Mucosa of stomach (tissue), 1 donor: ENCODE results near the gene LPAR2.
A peak's percentile ranks its signal among the peaks of the same experiment; 100 is the strongest.

Experiments used
- H3K27me3 ChIP-seq: one replicate; pipeline ENCODE4 v1.7.0; 2013; ENCODE audit warnings: mild to moderate bottlenecking, low read length; ENCODE audit not compliant: control insufficient read depth, insufficient read depth
- H3K36me3 ChIP-seq: one replicate; pipeline ENCODE4 v1.7.0; 2013; ENCODE audit warnings: low read length; ENCODE audit not compliant: control insufficient read depth, insufficient read depth
- H3K4me1 ChIP-seq: one replicate; pipeline ENCODE4 v1.7.0; 2013; ENCODE audit warnings: mild to moderate bottlenecking, low read length; ENCODE audit not compliant: control insufficient read depth, insufficient read depth
- H3K4me3 ChIP-seq: one replicate; pipeline ENCODE4 v1.7.0; 2013; ENCODE audit warnings: low read length
- H3K9ac ChIP-seq: one replicate; pipeline ENCODE4 v1.7.0; 2013; ENCODE audit warnings: mild to moderate bottlenecking, low read length, moderate library complexity
- H3K9me3 ChIP-seq: one replicate; pipeline ENCODE4 v1.7.0; 2013; ENCODE audit warnings: mild to moderate bottlenecking, low read length, moderate library complexity; ENCODE audit not compliant: control insufficient read depth
- donor health status: Pancreatic carcinoma.

The LPAR2 gene

DNA sequence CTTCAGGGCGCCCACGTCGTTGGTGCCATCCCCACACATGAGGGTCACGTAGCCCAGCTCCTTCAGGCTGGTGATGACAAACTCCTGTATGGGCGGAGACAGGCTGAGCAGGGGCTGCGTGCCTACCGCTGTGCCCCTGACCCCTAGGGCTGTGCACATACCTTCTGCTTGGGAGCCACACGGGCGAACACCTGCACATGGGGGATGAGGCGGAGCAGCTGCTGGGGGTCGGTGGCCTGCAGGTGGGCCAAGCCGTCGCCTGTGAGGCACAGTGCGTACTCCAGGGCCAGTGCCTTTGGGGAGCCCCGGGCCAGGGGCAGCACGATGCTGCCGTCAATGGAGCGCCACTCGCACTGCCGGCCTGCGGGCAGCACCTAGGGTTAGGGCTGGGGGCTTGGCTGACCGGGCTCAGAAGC lies 21.6 kb upstream of the LPAR2 start:
- Histone ChIP-seq H3K36me3 (peaks cover 39% of the 10 kb centered on the region), H3K27me3 (no peaks in the 10 kb centered on the region), H3K4me1 (no peaks in the 10 kb centered on the region), H3K9me3 (no peaks in the 10 kb centered on the region), H3K9ac (no peak overlapping the region), H3K4me3 (no peak overlapping the region)

DNA sequence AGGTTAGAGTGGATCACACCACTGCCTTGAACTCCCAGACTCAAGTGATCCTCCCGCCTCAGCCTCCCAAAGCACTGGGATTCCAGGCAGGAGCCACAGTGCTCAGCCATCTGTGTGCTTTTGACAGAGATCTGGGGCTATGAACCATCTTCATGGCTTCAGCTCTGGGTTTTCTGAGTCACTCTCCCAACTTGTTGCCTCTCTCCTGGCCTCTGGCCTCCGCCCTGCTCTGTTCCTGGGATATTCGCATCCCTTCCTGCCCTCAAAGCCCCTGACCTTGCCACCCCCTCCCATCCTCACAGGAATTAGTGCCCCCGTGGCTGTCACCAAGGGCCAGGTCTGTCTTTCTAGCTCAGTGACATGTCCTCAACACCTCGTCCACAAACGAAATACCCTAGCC lies 21.1 kb upstream of the LPAR2 start:
- no peak overlapping the region for H3K9ac ChIP-seq
- H3K4me3 ChIP-seq, result no peak overlapping the region
- H3K27me3 ChIP-seq, result no peaks in the 10 kb centered on the region
- no peaks in the 10 kb centered on the region for H3K4me1 ChIP-seq
- no peaks in the 10 kb centered on the region for H3K9me3 ChIP-seq
- H3K36me3 ChIP-seq, result peaks cover 39% of the 10 kb centered on the region

DNA sequence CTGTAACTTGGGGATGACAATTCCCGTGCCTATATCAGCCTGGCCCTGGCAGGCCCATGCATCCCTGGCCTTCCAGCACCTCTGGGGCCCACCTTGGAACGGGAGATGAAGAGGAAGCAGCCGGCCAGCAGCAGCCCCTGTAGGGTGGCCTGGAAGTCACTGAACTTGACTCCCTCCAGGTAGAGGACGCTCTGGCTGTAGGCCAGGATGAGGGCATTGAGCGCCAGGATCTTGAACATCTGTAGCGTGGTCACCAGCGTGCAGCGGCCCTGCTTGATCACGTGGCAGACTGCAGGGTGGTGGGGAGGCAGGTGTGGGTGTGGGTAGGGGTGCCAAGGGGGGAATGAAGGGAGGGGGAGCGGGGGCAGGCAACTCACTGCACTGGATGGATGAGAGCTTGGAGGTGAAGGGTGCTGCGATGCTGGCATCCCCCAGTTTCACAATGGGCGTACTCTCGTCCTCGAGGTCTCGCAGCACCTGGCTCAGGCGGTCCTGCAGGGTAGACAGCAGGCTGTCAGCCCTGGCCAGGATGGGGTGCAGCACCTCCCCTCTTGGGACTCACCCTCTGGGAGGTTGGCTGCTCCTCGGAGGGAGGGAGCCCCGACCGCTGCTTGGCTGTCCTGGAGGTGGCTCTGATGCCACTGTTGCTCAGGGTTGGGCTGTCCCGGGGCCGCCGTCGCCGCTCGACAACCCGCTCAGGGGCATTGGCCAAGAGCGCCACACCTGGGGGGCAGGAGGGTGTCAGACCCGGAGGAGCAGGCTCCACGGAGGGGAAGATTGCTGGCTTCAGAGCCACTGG lies 19.2 kb upstream of the LPAR2 start:
- Histone ChIP-seq H3K4me1 (peaks cover 6% of the 10 kb centered on the region), H3K36me3 (peaks cover 25% of the 10 kb centered on the region), H3K9ac (no peak overlapping the region), H3K9me3 (no peaks in the 10 kb centered on the region), H3K27me3 (no peaks in the 10 kb centered on the region), H3K4me3 (no peak overlapping the region)

DNA sequence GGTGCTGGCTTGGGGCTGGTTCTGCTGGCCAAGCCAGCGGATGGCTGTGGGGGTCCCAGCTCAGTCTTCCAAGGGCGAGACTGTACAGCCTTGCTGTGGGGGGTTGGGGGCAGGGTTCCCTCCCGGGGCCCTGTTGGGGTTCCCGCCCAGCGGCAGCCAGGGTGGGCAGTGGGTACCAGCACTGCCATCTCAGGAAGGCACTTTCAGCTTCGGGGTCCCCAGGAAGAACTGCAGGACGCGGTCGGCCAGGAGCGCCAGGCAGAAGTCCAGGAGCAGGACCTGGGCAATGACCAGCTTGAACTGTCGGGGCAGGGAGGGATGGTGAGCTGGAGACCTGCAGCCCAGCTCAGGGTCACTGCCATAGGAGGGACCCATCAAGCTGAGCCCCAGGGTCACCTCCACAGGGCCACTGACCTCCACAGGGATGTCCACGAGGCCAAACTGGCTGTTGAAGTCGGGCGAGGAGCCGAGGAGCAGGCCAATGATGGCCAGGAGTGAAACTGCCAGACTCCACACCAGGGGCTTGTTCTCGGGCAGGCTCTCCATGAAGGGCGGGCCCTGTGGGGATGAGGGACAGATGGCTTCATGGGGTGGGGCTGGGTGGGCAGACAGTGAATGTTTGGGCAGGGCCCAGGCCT lies 17.3 kb upstream of the LPAR2 start:
- no peak overlapping the region for H3K9ac ChIP-seq
- H3K4me3 ChIP-seq, result no peak overlapping the region
- H3K4me1 ChIP-seq, result peaks cover 10% of the 10 kb centered on the region
- H3K27me3 ChIP-seq, result no peaks in the 10 kb centered on the region
- H3K36me3 ChIP-seq, result peaks cover 18% of the 10 kb centered on the region
- H3K9me3 ChIP-seq, result no peaks in the 10 kb centered on the region

DNA sequence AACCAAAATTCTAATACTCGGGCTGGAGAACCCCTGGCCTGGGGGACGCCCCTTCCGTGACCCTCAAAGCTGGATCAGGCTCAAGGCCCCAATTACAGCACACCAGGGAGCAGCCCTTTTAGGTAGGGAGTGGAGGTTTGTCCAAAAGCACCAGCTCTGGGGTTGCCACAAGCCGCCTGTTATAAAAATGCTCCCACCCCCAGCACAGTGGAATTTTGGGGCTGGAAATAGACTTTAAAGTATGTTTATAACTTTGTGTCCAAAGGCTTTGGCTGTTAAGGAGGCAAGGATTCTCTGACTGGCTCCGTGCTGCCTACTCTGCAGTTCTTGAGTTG lies 16.0 kb upstream of the LPAR2 start:
- H3K4me1 ChIP-seq, result peaks cover 10% of the 10 kb centered on the region
- peaks cover 16% of the 10 kb centered on the region for H3K36me3 ChIP-seq
- H3K9me3 ChIP-seq, result no peaks in the 10 kb centered on the region
- H3K4me3 ChIP-seq, result peak overlapping the region; percentile 66
- H3K9ac ChIP-seq, result peak overlapping the region; percentile 91
- H3K27me3 ChIP-seq, result no peaks in the 10 kb centered on the region

DNA sequence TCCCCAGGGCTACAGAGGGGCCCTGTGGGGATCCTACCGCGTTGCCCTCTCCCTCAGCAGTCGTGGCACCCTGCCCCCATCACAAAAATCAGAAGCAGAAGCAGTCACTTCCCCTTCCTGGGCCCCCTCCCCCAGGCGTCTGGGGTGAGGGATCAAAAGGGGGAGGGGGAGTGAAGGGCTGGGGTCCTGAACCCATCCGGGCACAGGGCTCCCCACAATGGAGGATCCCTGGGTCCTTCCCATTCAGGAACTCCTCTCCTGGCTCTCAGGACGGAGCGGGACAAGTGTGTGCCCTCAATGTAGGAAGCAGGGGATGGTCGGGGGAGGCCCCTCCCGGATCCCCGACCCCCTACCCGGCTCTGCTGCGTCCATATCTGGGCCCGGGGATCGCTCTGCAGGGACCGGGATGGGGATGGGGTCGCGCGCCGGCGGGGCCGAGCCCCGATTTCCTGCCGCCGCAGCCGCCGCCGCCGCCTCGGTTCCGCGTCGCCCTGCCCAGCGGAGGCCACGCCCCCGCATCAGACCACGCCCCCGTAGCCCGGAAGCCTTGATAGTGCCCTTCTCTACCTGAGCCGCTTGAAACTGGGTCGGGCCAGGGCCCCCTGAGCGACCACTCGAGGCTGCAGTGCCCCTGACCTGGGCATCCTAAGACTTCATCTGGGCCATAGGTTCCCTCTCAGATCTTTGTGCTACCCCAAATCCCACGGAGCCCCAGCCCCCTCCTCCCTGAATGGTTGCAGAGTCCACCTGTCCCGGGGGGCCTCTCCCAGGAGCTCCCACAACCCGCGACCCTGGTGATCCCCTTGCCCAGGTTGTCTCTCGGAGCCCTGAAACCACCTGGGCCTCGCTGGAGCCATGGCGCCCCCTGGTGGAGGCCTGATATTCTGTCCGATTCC lies 15.4 kb upstream of the LPAR2 start, which contains the start of gene GMIP:
GMIP (minus strand) TSS at position 500 of the 896 bp plus-strand sequence; CDS start at position 372, 128 bp downstream.
- Histone ChIP-seq H3K9me3 (no peaks in the 10 kb centered on the region), H3K36me3 (peaks cover 16% of the 10 kb centered on the region), H3K4me1 (peaks cover 10% of the 10 kb centered on the region), H3K4me3 (peak within 1 kb of the TSS; percentile 66), H3K9ac (peak within 1 kb of the TSS; percentile 91), H3K27me3 (no peaks in the 10 kb centered on the region)

DNA sequence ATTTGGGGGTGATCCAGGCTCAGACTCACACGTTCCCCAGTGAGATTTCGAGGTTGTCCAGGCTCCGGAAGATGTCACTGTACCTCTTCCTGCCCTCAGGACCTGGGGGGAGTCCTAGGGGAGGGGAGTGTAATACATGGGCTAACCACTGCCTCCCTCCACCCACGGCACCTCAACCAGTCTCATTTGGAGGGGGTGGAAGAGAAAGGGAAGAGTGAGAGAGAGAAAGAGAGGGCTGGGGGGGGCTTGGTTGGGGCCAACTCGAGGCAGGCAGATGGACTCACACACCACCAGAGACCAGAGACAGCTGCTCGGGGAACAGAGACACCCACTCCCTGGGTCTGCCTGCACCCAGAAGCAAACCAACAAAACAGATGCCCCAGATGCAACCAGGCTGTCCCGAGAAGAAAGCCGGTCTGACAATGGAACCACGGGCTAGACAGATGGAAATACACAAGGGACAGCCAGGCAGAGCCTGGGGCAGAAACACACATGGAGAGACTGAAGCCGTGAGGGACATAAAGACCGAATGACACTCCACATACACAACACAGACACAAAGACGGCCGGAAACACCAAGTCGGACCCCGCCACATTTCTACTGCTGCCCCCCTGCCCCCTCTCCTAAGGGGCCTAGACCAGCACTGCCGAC lies 14.6 kb upstream of the LPAR2 start:
- peaks cover 10% of the 10 kb centered on the region for H3K4me1 ChIP-seq
- peak overlapping the region; percentile 66 for H3K4me3 ChIP-seq
- no peaks in the 10 kb centered on the region for H3K9me3 ChIP-seq
- H3K27me3 ChIP-seq, result no peaks in the 10 kb centered on the region
- H3K36me3 ChIP-seq, result peaks cover 16% of the 10 kb centered on the region
- H3K9ac ChIP-seq, result peak overlapping the region; percentile 91

DNA sequence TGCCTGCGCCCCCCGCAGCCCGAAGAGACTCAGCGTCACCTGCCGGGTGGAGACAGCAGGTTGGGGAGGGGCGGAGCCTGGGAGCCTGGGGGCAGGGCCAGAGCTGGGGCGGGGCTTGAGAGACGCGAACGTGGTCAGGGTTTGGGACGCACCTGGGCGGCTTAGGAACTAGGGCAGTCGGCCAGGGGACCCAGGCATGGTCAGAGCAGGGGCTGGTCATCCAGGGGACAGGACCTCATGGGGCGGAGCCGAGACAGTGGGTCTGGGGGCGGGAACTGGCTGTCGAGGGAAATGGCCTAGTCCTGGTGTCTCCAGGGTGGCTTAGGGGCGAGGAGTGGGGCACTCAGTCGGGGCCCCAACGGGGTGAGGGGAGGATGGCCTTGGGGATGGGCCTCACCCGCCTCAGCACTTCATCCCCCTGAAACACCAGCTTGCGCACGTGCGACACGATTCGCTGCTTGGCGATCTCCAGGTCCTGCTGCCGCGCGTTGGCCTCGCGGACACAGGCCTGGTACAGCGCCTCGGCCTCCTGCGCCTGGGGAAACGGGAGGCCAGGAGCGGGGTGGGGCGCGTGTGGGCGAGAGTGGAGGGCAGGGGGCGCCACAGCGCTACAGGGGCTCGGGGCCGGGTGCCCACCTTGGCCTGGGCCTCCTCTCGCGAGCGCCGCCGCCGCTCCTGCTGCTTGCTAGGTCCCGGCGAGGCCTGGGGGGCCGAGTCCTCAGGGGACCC lies 9.7 kb upstream of the LPAR2 start:
- Histone ChIP-seq H3K36me3 (no peaks in the 10 kb centered on the region), H3K9ac (no peak overlapping the region), H3K4me1 (peaks cover 8% of the 10 kb centered on the region), H3K9me3 (no peaks in the 10 kb centered on the region), H3K4me3 (no peak overlapping the region), H3K27me3 (no peaks in the 10 kb centered on the region)

DNA sequence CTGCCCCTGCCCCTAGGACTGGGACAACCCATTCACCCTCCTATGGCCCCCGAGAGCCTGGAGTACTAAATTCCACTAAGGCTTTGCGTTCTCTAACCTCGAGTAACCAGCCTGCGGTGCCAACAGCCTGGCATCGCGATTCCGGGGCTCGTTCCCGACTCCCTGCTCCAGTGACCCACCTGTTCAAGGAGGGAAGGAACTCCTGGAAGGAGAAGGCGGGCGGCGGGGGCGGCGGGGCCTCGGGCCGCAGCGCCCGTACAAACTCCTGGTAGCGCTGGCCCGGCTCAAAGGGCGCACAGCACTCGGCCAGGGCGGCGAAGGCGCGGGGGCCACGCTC lies 9.1 kb upstream of the LPAR2 start:
- Histone ChIP-seq H3K36me3 (no peaks in the 10 kb centered on the region), H3K27me3 (no peaks in the 10 kb centered on the region), H3K9ac (no peak overlapping the region), H3K4me1 (peaks cover 3% of the 10 kb centered on the region), H3K9me3 (no peaks in the 10 kb centered on the region), H3K4me3 (no peak overlapping the region)

DNA sequence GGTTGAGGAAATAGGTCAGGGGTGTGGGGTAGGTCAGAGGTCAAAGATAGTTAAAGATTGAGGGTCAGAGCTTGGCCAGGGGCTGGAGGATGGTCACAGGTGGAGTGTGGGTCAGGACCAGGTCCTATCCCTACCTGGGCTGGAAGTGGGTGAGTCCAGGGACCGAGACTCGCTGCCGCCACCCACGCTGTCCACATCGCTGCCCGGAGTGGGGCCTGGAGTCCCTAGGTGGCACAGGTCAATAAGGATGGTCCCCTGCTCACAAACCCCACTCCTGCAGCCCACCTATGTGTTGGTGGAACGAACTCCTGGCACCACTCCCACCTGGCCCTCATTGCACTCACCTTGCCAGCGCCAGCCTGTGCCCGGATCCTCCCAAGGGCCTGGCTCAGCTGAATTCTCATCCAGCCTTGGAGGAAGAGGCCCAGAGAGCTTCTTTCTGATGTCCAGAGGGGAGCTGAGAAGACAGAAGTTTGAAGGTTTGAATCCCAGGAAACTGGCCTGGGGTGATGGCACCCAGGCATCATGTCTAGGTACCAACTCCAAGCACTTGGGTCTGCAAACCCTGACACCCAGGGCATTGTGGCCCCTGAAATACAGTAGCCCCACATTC lies 8.7 kb upstream of the LPAR2 start:
- Histone ChIP-seq H3K9me3 (no peaks in the 10 kb centered on the region), H3K4me3 (no peak overlapping the region), H3K27me3 (no peaks in the 10 kb centered on the region), H3K9ac (no peak overlapping the region), H3K4me1 (no peaks in the 10 kb centered on the region), H3K36me3 (no peaks in the 10 kb centered on the region)

DNA sequence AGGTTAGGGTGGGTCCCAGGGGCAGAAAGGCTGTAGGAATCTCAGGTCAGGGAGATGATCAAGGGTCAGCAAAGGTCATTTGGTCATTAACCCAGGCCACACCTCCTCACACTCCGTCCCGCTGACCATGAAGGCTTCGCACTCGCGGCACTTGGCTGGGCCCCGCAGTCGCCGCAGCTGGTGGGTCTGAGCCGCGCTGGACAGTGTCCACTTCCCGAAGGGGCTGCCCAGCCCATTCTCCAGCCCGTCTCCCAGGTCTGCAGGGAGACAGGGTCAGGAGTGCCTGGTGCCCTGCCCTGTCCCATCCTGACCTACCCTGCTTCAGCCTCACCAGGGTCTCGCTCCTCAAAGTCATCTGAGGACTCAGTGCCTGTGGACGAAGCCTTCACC lies 7.3 kb upstream of the LPAR2 start:
- H3K4me3 ChIP-seq, result no peak overlapping the region
- H3K9me3 ChIP-seq, result no peaks in the 10 kb centered on the region
- H3K27me3 ChIP-seq, result no peaks in the 10 kb centered on the region
- no peaks in the 10 kb centered on the region for H3K4me1 ChIP-seq
- no peak overlapping the region for H3K9ac ChIP-seq
- no peaks in the 10 kb centered on the region for H3K36me3 ChIP-seq
